Spinal cord (tissue), 10 donors: ENCODE data around the gene CAMTA2. TPM values are rescaled to one million over a fixed set of nuclear protein-coding genes. Genes with fewer than 3 reads are reported as not detected.
A peak's percentile ranks its signal among the peaks of the same experiment; 100 is the strongest.
"Not testable (repeated sequence)": the region's sequence is repeated elsewhere in the genome, so short reads cannot be mapped to it uniquely, and the experiment has no call there.

Experiments used
- DNase-seq, 6 donors: peaks; one replicate each; pipeline versions ENCODE4 v3.0.0 to v3.0.0-alpha.2; 2013 to 2015; ENCODE audit warnings: low spot score in 6 of 6, low read depth in 4 of 6
- H3K27ac ChIP-seq: one replicate; pipeline ENCODE4 v1.5.1; 2013; ENCODE audit warnings: low read depth, low read length, control low read depth
- H3K27me3 ChIP-seq: one replicate; pipeline ENCODE4 v1.6.1; 2013; ENCODE audit warnings: low read length; ENCODE audit not compliant: control insufficient read depth, insufficient read depth
- H3K36me3 ChIP-seq: one replicate; pipeline ENCODE4 v1.6.1; 2013; ENCODE audit warnings: low read length; ENCODE audit not compliant: control insufficient read depth, insufficient read depth
- H3K4me1 ChIP-seq: one replicate; pipeline ENCODE4 v1.6.1; 2013; ENCODE audit warnings: low read length; ENCODE audit not compliant: control insufficient read depth, insufficient read depth
- H3K4me3 ChIP-seq: one replicate; pipeline ENCODE4 v1.5.1; 2013; ENCODE audit warnings: low read depth, low read length, control low read depth
- H3K9me3 ChIP-seq: one replicate; pipeline ENCODE4 v1.6.1; 2013; ENCODE audit warnings: low read length; ENCODE audit not compliant: control insufficient read depth, insufficient read depth
- WGBS: methylation state at CpG from one replicate; pipeline ENCODE4 v1.1.5; 2013; ENCODE audit warnings: missing lambda C conversion rate; ENCODE audit not compliant: insufficient coverage; 5-methylcytosine and 5-hydroxymethylcytosine counted together
- long read RNA-seq, 4 donors: transcript quantifications; one replicate each; lab custom pipeline, GENCODE V29; 2026
- polyA plus RNA-seq, 2 donors: library from polyadenylated mRNA; unstranded; fragments of 120-200 nt; gene quantifications; one replicate each; pipeline ENCODE4 v1.2.1, GENCODE V29; 2013; ENCODE audit not compliant: insufficient read length in 2 of 2
- total RNA-seq, 2 donors: library from RNA; depleted of rRNA in 1 of 2; stranded (reverse); fragments of 120-200 nt in 1 of 2; fragments of >200 nt in 1 of 2; gene quantifications; one replicate each; pipeline versions ENCODE4 v1.2.3 to v1.2.4, GENCODE V29; 2013 to 2014
- donor health status: healthy.

The CAMTA2 gene
- total RNA-seq (10 to 100 TPM; 12.6 to 20.3 TPM), polyA plus RNA-seq (10 to 100 TPM; 84.3 to 96.1 TPM)
- long read RNA-seq, donor 1, partial matches to known transcripts, result 0 of 1 reads
- long read RNA-seq, donor 1, other reads (novel, unspliced or antisense), result 0 of 1 reads
- long read RNA-seq, donor 2, partial matches to known transcripts, result 5 of 7 reads
- long read RNA-seq, donor 2, other reads (novel, unspliced or antisense), result 0 of 7 reads
- long read RNA-seq, donor 3, partial matches to known transcripts, result 13 of 17 reads
- long read RNA-seq, donor 3, other reads (novel, unspliced or antisense), result 0 of 17 reads
- long read RNA-seq, donor 4, partial matches to known transcripts, result 0 of 1 reads
- long read RNA-seq, donor 4, other reads (novel, unspliced or antisense), result 0 of 1 reads

- WGBS, result under 1% methylated on average over 77 of the region's 78 CpGs
- peak in 4 of 6 donors; percentile 61 to 93 (median 83) for DNase-seq
- Histone ChIP-seq H3K9me3 (no peaks in the 10 kb centered on the region), H3K4me3 (peak within 1 kb of the TSS; percentile 85), H3K27ac (peak within 1 kb of the TSS; percentile 89), H3K27me3 (no peaks in the 10 kb centered on the region), H3K4me1 (peaks cover 34% of the 10 kb centered on the region), H3K36me3 (peaks cover 20% of the 10 kb centered on the region)
Measured at GRCh38 chr17:4986951-4987766, at the start of gene CAMTA2. Gene CAMTA2, minus strand, starts transcription at chr17:4987675. Its CDS starts 1,453 bp downstream, at chr17:4986222.

- H3K27ac ChIP-seq, result no peak within 1 kb of the TSS
- peaks cover 5% of the 10 kb centered on the region for H3K36me3 ChIP-seq
- WGBS, result 6% methylated on average over 21 of the region's 24 CpGs
- H3K9me3 ChIP-seq, result no peaks in the 10 kb centered on the region
- DNase-seq, result no peak
- H3K27me3 ChIP-seq, result peaks cover 16% of the 10 kb centered on the region
- no peak within 1 kb of the TSS for H3K4me3 ChIP-seq
- H3K4me1 ChIP-seq, result peaks cover 14% of the 10 kb centered on the region
Measured at GRCh38 chr17:5035315-5035714, 47.8 kb upstream of the CAMTA2 start, which contains the start of gene SLC52A1. Gene SLC52A1, minus strand, starts transcription at chr17:5035426. Its CDS starts 820 bp downstream, at chr17:5034606.

- H3K36me3 ChIP-seq, result peaks cover 5% of the 10 kb centered on the region
- no peak overlapping the region for H3K27ac ChIP-seq
- peaks cover 14% of the 10 kb centered on the region for H3K4me1 ChIP-seq
- no peak for DNase-seq
- WGBS, result 91% methylated on average over 14 of the region's 14 CpGs
- H3K4me3 ChIP-seq, result no peak overlapping the region
- no peaks in the 10 kb centered on the region for H3K9me3 ChIP-seq
- H3K27me3 ChIP-seq, result peaks cover 16% of the 10 kb centered on the region
Measured at GRCh38 chr17:5034651-5035050, 47.2 kb upstream of the CAMTA2 start.

- Histone ChIP-seq H3K4me1 (peaks cover 14% of the 10 kb centered on the region), H3K9me3 (no peaks in the 10 kb centered on the region), H3K4me3 (no peak overlapping the region), H3K27ac (no peak overlapping the region), H3K36me3 (peaks cover 5% of the 10 kb centered on the region), H3K27me3 (peaks cover 16% of the 10 kb centered on the region)
- 96% methylated on average over 5 of the region's 5 CpGs for whole genome bisulfite sequencing
- DNase-seq, result no peak
Measured at GRCh38 chr17:5034063-5034462, 46.6 kb upstream of the CAMTA2 start.

- peaks cover 14% of the 10 kb centered on the region for H3K4me1 ChIP-seq
- H3K9me3 ChIP-seq, result no peaks in the 10 kb centered on the region
- H3K4me3 ChIP-seq, result no peak overlapping the region
- H3K27ac ChIP-seq, result no peak overlapping the region
- peaks cover 16% of the 10 kb centered on the region for H3K27me3 ChIP-seq
- H3K36me3 ChIP-seq, result peaks cover 5% of the 10 kb centered on the region
- 82% methylated on average over 12 of the region's 13 CpGs for WGBS
- no peak for DNase-seq
Measured at GRCh38 chr17:5033352-5034015, 46.0 kb upstream of the CAMTA2 start.

- Histone ChIP-seq H3K27me3 (peaks cover 16% of the 10 kb centered on the region), H3K36me3 (peaks cover 5% of the 10 kb centered on the region), H3K4me3 (no peak overlapping the region), H3K4me1 (peaks cover 14% of the 10 kb centered on the region), H3K9me3 (no peaks in the 10 kb centered on the region), H3K27ac (no peak overlapping the region)
- 97% methylated on average over 6 of the region's 6 CpGs for WGBS
- no peak for DNase-seq
Measured at GRCh38 chr17:5032865-5033264, 45.4 kb upstream of the CAMTA2 start.

GRCh38 chr17:5031365-5032082 lies 44.0 kb upstream of the CAMTA2 start:
- H3K27me3 ChIP-seq, result peaks cover 16% of the 10 kb centered on the region
- H3K36me3 ChIP-seq, result peaks cover 5% of the 10 kb centered on the region
- H3K27ac ChIP-seq, result peak overlapping the region; percentile 16
- H3K9me3 ChIP-seq, result no peaks in the 10 kb centered on the region
- 4% methylated on average over 19 of the region's 48 CpGs for WGBS
- H3K4me3 ChIP-seq, result peak overlapping the region; percentile 48
- peaks cover 14% of the 10 kb centered on the region for H3K4me1 ChIP-seq
- peak; percentile 43 to 94 (median 70) for DNase-seq

GRCh38 chr17:5030168-5030567 lies 42.7 kb upstream of the CAMTA2 start:
- not testable (repeated sequence) for H3K27ac ChIP-seq
- no CpG with 5 or more reads among the region's 2 CpGs for WGBS

GRCh38 chr17:5027916-5028315 lies 40.4 kb upstream of the CAMTA2 start:
- H3K27ac ChIP-seq, result no peak overlapping the region
- no peaks in the 10 kb centered on the region for H3K9me3 ChIP-seq
- H3K27me3 ChIP-seq, result no peaks in the 10 kb centered on the region
- H3K4me3 ChIP-seq, result no peak overlapping the region
- DNase-seq, result no peak
- H3K36me3 ChIP-seq, result peaks cover 21% of the 10 kb centered on the region
- 76% methylated on average over 3 of the region's 5 CpGs for WGBS
- peaks cover 8% of the 10 kb centered on the region for H3K4me1 ChIP-seq

More at GRCh38 chr17:5030168-5030567, 42.7 kb upstream of the CAMTA2 start:
- H3K4me3 ChIP-seq, DNase-seq, H3K9me3 ChIP-seq, H3K4me1 ChIP-seq, H3K36me3 ChIP-seq: not testable (repeated sequence)
- peaks cover 12% of the 10 kb centered on the region for H3K27me3 ChIP-seq
